H7 (cell line): Measurements from ENCODE around the gene TBX10. TPM values are rescaled to one million over a fixed set of nuclear protein-coding genes. Genes with fewer than 3 reads are reported as not detected.

Experiments used
- DNase-seq: peaks from one replicate; pipeline ENCODE4 v3.0.0; 2012
- H3K27me3 ChIP-seq: 2 replicates; pipeline ENCODE4 v1.6.0; 2011; ENCODE audit warnings: mild to moderate bottlenecking, low read length; ENCODE audit not compliant: control insufficient read depth, insufficient read depth
- H3K36me3 ChIP-seq: replicated peaks from 2 replicates; pipeline ENCODE4 v1.5.1; 2011; ENCODE audit warnings: low read length; ENCODE audit not compliant: control insufficient read depth, insufficient read depth
- H3K4me3 ChIP-seq: 2 replicates; pipeline ENCODE4 v1.5.1; 2011; ENCODE audit warnings: low read depth, mild to moderate bottlenecking, control low read depth, low read length, moderate library complexity; ENCODE audit not compliant: insufficient read depth
- total RNA-seq: library from RNA; depleted of rRNA; stranded (reverse); fragments of >200 nt; shearing (Covaris generic); gene quantifications from 2 replicates; pipeline ENCODE4 v1.2.3, GENCODE V29; 2014

Gene TBX10
- total RNA-seq, 1 experiment from 2014 or later: not detected

- no peaks in the 10 kb centered on the region for H3K36me3 ChIP-seq
- H3K4me3 ChIP-seq: no peak overlapping the region
- peak; percentile 6 for DNase-seq
- no peaks in the 10 kb centered on the region for H3K27me3 ChIP-seq
Observed at GRCh38 chr11:67656278-67656922, 16.8 kb upstream of the TBX10 start.

- Histone ChIP-seq H3K4me3 (no peak overlapping the region), H3K36me3 (no peaks in the 10 kb centered on the region), H3K27me3 (no peaks in the 10 kb centered on the region)
- DNase-seq: peak; percentile 14
Observed at GRCh38 chr11:67654225-67654624, 14.7 kb upstream of the TBX10 start.

- no peaks in the 10 kb centered on the region for H3K27me3 ChIP-seq
- no peaks in the 10 kb centered on the region for H3K36me3 ChIP-seq
- DNase-seq: no peak
- no peak overlapping the region for H3K4me3 ChIP-seq
Observed at GRCh38 chr11:67652965-67653845, 13.6 kb upstream of the TBX10 start.

GRCh38 chr11:67651976-67652781 lies 12.6 kb upstream of the TBX10 start:
- no peak for DNase-seq
- Histone ChIP-seq H3K36me3 (no peaks in the 10 kb centered on the region), H3K4me3 (no peak overlapping the region), H3K27me3 (no peaks in the 10 kb centered on the region)

- Histone ChIP-seq H3K27me3 (no peaks in the 10 kb centered on the region), H3K4me3 (no peak overlapping the region), H3K36me3 (no peaks in the 10 kb centered on the region)
- DNase-seq: no peak
Observed at GRCh38 chr11:67649634-67650510, 10.3 kb upstream of the TBX10 start.

- Histone ChIP-seq H3K27me3 (no peaks in the 10 kb centered on the region), H3K36me3 (no peaks in the 10 kb centered on the region), H3K4me3 (no peak overlapping the region)
- DNase-seq: peak; percentile 43
Observed at GRCh38 chr11:67648796-67649613, 9.4 kb upstream of the TBX10 start.

GRCh38 chr11:67648140-67648795 lies 8.7 kb upstream of the TBX10 start:
- no peak overlapping the region for H3K4me3 ChIP-seq
- H3K36me3 ChIP-seq: no peaks in the 10 kb centered on the region
- no peaks in the 10 kb centered on the region for H3K27me3 ChIP-seq
- DNase-seq: peak; percentile 93

GRCh38 chr11:67647471-67647870 lies 7.9 kb upstream of the TBX10 start:
- Histone ChIP-seq H3K4me3 (no peak overlapping the region), H3K27me3 (no peaks in the 10 kb centered on the region), H3K36me3 (no peaks in the 10 kb centered on the region)
- DNase-seq: peak; percentile 33

- peak; percentile 43 for DNase-seq
- Histone ChIP-seq H3K36me3 (no peaks in the 10 kb centered on the region), H3K27me3 (no peaks in the 10 kb centered on the region; the same call in 1 of the 2 replicates), H3K4me3 (no peak overlapping the region)
Observed at GRCh38 chr11:67646535-67647336, 7.2 kb upstream of the TBX10 start.

GRCh38 chr11:67645521-67646461 lies 6.2 kb upstream of the TBX10 start:
- H3K4me3 ChIP-seq: no peak overlapping the region
- peak; percentile 83 for DNase-seq
- no peaks in the 10 kb centered on the region for H3K36me3 ChIP-seq
- H3K27me3 ChIP-seq: no peaks in the 10 kb centered on the region; the same call in 1 of the 2 replicates

GRCh38 chr11:67644472-67645418 lies 5.2 kb upstream of the TBX10 start:
- no peaks in the 10 kb centered on the region for H3K36me3 ChIP-seq
- no peak overlapping the region for H3K4me3 ChIP-seq
- DNase-seq: peak; percentile 84
- H3K27me3 ChIP-seq: peaks cover 6% of the 10 kb centered on the region
